CD4-positive, alpha-beta T cell treated with Interleukin-1 beta for 1 hour (primary cell): ENCODE results near the gene TXNL4A.
"Not testable (repeated sequence)": the region's sequence is repeated elsewhere in the genome, so short reads cannot be mapped to it uniquely, and the experiment has no call there.

ENCODE experiments used
- DNase-seq, 2 donors: peaks; one replicate each; pipeline ENCODE4 v3.0.0-alpha.2; 2020 to 2022

Gene TXNL4A

GRCh38 chr18:79988451-79989194 is at the start of gene TXNL4A:
TXNL4A (minus strand) TSS chr18:79988563; CDS start chr18:79988392, 171 bp downstream.
- peak; percentile 83 to 85 for DNase-seq

DNA sequence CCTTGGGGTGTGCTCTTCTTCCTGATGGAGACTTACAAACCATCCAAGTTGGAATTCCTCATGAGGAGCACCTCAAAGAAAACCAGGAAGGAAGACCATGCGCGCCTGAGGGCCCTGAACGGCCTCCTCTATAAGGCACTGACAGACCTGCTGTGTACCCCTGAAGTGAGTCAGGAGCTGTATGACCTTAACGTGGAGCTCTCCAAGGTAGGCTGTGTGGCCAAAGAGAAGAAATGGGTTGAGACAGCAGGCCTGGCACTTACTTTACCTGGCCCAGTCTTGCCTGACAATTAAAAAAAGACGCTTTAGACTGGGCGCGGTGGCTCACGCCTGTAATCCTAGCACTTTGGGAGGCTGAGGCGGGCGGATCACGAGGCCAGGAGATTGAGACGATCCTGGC is 48.9 kb upstream of the TXNL4A start:
- DNase-seq, result no peak

DNA sequence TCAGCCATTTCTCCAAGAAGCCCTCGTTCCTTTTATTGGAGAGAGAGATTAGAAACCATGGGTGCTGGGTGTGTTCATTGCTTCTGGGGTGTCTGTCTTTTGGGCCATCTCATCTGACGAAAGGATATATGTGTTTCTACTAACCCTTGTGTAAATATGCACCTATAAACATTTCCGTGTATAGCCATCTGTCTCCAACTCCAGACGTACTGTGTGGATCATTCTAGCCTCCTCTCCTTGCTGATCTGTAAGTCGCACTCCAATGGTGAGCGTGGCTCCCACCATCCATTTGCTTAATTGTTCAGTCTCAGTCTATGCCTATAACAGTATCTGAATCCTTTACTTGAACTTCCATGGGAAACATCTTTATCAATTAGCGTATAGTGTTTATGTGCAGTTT is 47.6 kb upstream of the TXNL4A start:
- no peak for DNase-seq

DNA sequence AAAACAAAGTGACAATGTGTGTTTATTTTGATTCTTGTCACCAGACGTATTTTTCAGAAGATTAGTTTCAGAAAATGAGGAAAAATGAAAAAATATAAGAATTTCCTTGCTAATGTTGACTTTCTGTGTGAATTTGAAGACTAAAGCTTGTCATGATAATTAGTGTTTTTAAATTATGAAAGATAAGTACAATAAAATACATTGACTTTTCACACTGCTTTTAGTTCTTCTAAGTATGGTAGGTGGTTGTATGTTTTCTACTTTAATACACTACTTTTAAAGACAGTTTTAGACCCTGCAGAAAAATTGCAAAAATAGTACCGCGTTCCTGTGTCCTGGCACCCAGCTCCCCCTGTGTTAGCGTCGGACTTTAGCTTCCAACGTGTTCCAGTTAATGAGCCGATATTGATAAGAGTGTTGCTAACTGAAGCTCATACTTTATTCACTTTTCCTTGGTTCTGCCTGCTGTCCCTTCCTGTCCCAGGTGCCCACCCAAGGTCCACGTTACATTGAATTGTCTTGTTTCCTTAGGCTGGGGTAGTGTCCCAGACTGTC is 46.6 kb upstream of the TXNL4A start:
- no peak for DNase-seq

DNA sequence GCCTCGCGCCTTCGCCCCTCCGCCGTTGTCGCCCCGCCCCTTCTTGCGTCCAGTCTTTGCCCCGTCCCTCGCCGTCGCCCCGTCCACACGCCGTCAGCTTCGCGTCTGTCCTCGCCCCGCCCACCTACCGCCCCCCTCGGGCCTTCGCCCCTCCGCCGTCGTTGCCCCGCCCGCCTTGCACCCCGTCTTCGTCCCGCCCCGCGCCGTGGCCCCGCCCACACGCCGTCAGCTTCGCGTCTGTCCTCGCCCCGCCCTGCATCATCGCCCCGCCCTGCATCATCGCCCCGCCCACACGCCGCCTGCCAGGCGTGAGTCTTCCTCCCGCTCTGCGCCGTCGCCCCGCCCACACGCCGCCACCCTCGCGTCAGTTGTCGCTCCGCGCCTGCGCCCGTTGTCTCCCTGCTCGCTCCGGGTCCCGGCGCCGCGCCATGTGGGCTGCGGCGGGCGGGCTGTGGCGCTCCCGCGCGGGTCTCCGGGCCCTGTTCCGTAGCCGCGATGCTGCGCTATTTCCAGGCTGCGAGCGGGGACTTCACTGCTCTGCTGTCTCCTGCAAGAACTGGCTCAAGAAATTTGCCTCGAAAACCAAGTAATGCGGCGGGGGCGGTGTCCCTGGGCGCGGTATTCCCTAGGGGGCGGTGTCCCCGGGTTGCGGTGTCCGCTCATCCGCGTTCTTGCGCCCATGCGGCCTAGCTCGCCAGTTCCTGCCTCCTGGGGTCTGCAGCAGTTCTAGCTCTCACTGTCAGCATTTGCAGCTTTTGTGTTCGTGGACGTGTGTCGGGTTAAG is 45.9 kb upstream of the TXNL4A start, which contains the start of gene RBFA:
RBFA (plus strand) TSS at position 367 of the 784 bp plus-strand sequence; CDS start at position 429, 62 bp downstream.
- DNase-seq, result peak; percentile 98 to 99

DNA sequence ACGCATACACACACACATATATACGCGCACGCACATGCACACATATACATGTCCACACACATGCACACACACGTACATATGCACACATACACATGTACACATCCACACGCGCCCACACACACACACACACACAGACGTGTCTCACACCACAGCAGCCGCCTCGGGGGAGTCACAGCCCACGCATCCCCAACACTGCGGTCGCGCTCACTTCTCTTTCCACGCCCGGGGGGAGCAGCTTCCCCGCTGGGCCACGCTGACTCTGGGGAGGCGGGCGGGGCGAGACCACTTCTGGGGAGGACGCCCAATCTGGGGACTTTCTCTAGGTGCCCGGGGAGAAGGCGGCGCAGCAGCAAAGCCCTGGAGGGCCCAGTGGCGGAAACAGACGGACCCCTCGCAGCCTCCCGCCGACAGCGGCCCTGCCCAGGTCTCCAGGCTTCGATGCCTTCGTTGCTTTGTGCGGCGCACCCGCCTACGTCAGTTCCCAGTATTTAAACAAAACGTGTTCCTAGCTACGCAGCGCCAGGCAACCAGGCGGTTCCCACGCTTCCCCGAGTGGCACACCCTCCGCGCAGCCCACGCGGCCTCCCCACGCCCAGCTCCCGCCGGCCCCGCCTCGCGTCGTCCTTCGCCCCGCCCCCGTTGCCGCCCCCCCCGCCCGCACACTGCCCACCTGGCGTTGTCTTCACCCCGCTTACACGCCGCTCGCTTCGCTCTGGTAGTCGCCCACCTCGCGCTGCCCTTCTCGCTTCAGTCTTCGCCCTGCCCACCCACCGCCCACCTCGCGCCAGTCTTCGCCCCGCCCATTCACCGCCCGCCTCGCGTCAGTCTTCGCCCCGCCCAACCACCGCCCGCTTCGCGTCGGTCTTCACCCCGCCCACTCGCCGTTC is 45.1 kb upstream of the TXNL4A start:
- peak in 1 of 2 donors; percentile 81 for DNase-seq

DNA sequence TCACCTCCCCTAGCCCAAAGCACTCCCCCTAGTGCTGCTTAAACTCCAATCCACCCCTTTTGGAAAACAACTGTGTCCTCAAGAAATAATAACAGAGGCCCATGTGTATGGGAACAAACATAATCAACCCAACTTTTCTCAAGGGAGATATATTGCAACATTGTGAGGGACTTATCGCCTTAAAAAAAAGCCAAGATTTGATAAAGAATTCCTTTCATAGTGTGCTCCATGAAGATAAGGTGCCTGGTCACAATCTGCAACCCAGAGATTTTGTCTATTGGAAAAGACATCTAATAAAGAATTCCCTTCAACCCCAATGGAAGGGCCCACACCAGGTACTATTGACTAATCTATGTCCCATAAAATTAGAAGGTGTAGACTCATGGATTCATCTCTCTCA is 41.3 kb upstream of the TXNL4A start:
- no peak for DNase-seq

- DNase-seq, result not testable (repeated sequence)
These were observed 39.4 kb upstream of the TXNL4A start for GRCh38 chr18:80027719-80028118.

DNA sequence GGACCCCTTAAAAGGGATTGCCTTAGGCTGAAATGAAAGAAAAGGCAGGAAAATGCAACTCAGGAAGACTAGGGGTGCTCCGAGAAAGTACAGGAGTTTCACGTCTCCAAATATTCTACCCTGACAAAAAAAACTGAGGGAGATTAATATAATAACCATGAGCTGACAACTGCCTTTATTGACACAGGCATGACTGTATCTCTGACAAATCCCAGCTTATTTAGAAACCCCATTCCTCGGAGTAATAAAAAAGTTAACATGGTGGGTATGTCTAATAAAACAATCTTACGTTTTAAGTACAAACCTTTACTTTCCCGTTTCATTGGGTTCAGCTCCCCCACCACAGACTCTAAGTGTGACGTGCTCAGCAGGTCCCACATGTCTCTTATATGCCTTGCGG is 38.0 kb upstream of the TXNL4A start:
- no peak for DNase-seq

GRCh38 chr18:80023173-80023572 is 34.8 kb upstream of the TXNL4A start:
- no peak for DNase-seq

GRCh38 chr18:80022613-80023012 is 34.2 kb upstream of the TXNL4A start:
- DNase-seq, result peak in 1 of 2 donors; percentile 18

DNA sequence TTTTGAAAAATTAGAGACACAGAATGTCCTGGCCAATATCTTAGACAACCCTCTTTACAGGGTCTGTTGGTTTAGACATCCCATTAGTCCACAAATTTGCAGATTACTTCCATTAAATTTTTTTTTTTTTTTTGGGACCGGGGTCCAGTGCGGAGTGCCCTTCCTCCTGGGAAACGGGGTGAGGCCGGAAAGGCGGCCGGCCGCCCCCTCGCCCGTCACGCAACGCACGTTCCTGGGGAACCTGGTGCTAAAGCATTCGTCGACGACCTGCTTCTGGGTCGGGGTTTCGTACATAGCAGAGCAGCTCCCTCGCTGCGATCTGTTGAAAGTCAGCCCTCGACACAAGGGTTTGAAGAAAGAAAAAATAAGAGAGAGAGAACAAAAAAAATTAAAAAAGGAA is 24.4 kb upstream of the TXNL4A start:
- DNase-seq, result no peak

- not testable (repeated sequence) for DNase-seq
These were observed 23.3 kb upstream of the TXNL4A start for GRCh38 chr18:80011496-80012137.

DNA sequence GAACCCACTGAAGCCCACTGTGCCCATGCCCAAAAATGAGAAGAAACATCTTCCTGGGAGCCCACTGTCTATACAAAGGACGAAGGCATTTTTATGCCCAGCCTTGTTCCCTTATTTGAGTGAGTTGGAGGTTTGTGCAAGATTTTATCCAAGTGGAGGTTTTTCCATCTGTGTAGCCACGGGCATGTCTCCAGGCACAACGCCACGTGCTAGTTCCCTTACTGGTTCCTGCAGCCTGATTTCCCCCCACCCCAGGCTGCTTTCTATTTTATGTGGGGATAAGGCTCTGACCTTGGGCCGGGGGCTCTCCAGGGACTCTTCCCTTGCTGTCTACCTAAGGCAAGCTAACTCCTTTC is 22.2 kb upstream of the TXNL4A start:
- no peak for DNase-seq

DNA sequence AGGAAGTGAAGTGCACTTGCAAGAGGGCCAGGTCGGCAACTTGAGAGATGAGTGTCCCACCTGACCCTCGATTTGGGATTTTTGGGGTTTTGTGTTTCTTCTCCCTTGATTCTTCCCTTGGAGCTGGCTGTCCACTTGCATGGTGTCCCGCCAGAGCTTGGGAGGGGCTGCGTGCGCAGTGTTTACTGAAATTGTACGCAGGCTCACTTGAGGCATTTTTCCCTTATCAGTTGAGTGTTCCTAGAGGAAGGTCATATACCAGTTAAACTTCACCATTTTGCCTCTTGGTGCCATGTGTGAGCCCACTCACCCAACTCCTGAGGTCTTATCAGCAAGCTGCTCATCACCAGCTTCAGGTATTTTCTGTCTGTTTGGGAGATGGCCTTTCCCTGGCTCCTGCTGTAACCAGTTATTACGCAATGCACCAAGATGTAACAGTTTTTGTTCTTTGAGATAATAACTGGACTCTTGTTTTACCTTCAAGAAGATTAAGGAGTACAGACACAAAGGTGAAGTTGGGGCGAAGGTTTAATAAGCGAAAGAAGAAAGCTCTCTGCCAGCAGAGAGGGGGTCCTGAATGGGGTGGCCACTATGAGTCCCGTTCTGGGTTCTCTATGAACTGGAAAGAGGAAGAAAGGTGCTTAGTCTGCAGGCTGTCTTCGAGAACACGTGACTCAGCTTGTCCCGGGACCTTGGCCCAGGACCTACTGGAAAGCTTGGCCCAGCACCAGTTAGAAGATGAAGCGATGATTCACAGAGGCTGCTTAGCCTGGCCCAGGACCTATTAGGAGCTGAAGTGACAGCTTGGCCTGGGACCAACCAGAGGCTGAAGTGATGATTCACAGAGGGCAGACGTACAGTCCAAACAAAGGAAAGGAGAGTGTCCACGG is 21.5 kb upstream of the TXNL4A start:
- no peak for DNase-seq

GRCh38 chr18:80006724-80007123 is 18.4 kb upstream of the TXNL4A start:
- no peak for DNase-seq

DNA sequence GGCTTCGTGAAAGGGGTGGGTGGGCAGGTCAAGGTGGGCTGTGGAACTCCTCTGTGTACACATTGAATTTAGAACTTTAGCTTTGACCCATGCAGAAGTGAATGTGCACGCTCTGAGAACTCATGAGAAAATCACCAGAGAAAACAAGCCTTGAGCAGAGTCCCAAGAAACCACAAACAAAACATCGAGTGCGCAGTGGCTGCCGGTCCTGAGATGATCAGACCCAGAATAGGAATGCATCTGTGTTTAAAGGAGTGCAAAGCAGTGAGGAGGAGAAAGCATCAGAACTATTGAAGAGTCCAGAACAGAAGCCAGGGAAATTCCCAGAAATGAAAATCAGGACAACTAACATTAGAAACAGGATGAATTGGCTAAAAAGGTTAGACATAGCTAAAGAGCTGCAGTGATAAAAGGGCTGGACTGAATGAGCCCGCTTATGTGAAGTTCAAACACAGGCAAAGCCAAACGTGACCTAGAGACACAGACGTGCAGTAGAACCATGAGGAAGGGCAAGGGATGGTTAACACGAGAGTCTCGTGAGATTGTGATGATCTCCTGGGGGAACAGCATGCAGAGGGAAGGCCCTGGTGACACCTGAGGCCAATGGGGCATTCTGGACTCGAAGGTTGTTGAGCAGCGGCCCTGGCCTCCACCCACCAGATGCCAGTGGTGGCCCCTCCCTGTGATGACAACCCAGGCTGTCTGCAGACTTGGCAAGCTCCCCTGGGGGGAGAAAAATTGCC is 16.4 kb upstream of the TXNL4A start:
- no peak for DNase-seq

DNA sequence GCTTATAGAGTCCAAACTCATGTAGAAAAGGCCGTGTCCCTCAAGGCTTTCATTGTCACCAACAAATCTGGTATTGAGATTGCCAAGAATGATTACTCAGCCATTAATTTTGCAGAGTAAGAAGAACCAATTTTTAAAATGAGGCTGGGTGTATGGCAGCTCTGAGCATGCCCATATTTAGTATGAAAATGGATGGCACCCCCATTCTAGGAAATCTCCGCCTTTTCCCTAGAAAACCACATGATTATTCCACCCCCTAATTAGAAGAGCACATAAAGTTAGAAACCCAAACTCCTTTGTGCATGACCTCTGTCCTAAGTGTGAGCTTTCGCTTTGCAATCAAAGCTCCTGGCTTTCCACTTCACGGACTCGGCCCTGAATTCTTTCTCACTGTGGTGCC is 14.1 kb upstream of the TXNL4A start:
- DNase-seq, result no peak

DNA sequence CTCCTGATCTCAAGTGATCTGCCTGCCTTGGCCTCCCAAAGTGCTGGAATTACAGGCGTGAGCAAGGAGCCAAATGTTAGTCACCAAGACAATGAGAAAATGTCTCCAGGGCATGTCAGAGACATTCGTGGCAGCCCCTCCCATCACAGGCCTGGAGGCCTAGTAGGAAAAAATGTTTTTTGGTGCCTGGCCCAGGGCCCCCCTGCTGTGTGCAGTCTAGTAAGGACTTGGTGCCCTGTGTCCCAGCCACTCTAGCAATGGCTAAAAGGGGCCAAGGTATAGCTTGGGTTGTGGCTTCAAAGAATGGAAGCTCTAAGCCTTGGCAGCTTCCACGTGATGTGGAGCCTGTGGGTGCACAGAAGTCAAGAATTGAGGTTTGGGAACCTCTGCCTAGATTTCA is 12.5 kb upstream of the TXNL4A start:
- no peak for DNase-seq

DNA sequence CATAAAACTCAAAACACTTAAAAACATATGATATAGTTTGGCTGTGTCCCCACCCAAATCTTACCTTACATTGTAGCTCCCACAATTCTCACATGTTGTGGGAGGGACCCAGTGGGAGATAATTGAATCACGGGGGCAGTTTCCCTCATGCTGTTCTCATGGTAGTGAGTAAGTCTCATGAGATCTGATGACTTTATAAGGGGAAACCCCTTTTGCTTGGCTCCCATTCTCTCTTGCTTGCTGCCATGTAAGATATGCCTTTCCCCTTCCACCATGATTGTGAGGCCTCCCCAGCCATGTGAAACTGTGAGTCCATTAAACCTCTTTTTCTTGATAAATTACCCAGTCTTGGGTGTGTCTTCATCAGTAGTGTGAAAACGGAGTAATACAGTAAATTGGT is 11.3 kb upstream of the TXNL4A start:
- not testable (repeated sequence) for DNase-seq

DNA sequence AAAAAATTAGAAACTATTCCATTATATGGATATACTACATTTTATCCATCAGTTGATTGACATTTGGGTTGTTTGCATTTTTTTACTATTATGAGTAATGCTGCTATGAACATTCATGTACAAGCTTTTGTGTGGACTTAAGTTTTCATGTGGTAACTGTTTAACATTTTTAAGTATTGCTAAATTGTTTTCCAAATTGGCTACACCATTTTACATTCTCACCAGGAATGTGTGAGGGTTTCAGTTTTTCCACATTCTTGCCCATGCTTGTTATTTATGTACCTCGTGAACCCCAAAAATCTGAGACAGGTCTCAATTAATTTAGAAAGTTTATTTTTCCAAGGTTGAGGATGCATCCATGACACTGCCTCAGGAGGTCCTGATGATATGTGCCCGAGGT is 3.1 kb upstream of the TXNL4A start:
- no peak for DNase-seq
